ENCODE results near the gene POGLUT2. TPM values are rescaled to one million over a fixed set of nuclear protein-coding genes. Genes with fewer than 3 reads are reported as not detected.

The POGLUT2 gene
- total RNA-seq, 1 donor from 2014 or later, result 3.5 TPM

DNA sequence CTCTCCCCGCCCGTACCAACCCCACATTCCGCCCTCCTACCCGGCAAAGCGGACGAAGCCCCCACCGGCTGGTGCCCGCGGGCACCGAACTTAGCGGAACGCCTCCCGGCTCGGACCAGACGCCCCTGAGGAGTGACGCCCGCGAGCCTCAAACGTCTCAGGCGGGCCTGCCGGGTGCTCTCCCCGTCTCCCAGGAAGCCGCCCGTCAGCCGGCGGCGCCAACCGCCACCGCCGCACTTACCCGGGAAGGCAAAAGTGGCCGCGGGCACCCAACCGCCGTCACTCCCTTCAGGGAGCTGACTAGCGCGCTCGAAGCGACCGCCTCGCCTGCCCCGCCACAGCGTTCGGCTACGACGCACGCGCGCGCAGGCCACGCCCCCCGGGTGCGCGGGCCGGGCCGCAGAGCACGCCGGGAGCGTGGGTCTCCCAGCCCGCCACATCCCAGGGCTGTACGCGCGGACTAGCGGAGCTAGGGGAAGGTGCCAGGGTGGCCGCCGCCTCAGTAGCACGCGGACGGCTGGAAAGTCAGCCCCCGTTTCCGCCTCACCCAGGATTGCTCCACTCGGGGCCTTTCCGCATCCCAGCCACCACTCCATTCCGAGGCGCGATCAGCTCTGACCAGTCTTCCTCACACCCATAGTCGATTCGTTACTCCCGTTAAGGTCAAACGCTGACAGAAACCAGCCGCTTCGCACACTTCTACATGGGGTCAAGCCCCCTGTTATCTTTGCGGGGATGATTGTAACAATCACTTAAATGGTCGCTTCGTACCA, 25.1 kb downstream of the POGLUT2 start, which contains the start of gene TEX30:
TEX30 (minus strand) TSS at position 346 of the 773 bp plus-strand sequence. CDS start 3,760 bp downstream, outside the sequence.
- ATAC-seq, result peak; percentile 100
- intact Hi-C loops (cut with micrococcal nuclease), result no loop called here

GRCh38 chr13:102772042-102772425, 26.7 kb downstream of the POGLUT2 start:
- DNase-seq (no peak), ATAC-seq (no peak)

More for the DNA sequence above, 25.1 kb downstream of the POGLUT2 start, which contains the start of gene TEX30:
- DNase-seq, result peak; percentile 93

GRCh38 chr13:102771298-102772041, 27.3 kb downstream of the POGLUT2 start:
- ATAC-seq, result no peak
- intact Hi-C loops (cut with micrococcal nuclease), result no loop called here
- DNase-seq, result no peak

More at GRCh38 chr13:102772042-102772425, 26.7 kb downstream of the POGLUT2 start:
- intact Hi-C loops (cut with micrococcal nuclease), result no loop called here

- no peak for ATAC-seq
- no peak for DNase-seq
- intact Hi-C loops (cut with micrococcal nuclease), result no loop called here
These were observed 28.3 kb downstream of the POGLUT2 start for GRCh38 chr13:102770435-102770834.

DNA sequence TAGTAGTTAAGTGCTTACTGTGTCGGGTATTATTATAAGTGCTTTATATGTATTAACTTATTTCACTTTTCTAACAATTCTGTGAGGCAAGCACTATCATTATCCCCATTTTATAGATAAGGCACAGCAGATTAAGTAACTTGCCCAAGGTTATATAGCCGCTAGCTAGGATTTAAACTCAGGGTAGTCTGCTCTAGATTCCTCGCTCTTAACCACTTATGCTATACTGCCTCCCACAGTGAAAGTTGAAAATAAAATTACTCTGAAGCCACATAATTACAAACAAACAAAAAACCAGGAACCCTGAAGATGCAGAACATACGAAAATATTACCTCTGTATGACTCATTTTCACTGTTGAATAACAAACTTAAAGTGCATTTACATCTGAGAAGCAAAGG, 29.1 kb downstream of the POGLUT2 start:
- no peak for ATAC-seq
- DNase-seq, result no peak
- intact Hi-C loops (cut with micrococcal nuclease), result no loop called here

- intact Hi-C loops (cut with micrococcal nuclease), result no loop called here
- ATAC-seq, result no peak
These were observed 29.9 kb downstream of the POGLUT2 start for GRCh38 chr13:102768909-102769308.

DNA sequence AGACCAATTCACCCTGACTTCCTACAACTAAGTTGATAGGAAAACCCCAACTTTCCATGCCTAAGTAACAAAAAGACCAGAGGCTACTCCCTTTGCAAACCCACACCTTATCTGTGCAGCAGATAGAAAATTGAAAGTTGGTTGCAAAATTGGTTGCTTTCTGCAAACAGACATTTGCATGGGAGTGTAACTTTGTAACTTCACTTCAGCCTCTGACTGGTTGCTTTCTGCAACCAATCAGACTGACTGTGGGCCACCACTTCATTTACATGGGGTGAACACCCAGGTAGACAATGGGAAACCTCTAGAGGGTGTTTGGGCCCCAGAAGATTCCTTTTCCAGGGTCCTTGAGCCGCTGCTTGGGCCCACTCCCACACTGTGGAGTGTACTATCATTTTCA, 35.0 kb downstream of the POGLUT2 start:
- no peak for ATAC-seq
- DNase-seq, result no peak
- intact Hi-C loops (cut with micrococcal nuclease), result no loop called here

More at GRCh38 chr13:102768909-102769308, 29.9 kb downstream of the POGLUT2 start:
- DNase-seq, result no peak

- no peak for ATAC-seq
- no peak for DNase-seq
- intact Hi-C loops (cut with micrococcal nuclease), result no loop called here
These were observed 37.7 kb downstream of the POGLUT2 start for GRCh38 chr13:102761071-102761470.

DNA sequence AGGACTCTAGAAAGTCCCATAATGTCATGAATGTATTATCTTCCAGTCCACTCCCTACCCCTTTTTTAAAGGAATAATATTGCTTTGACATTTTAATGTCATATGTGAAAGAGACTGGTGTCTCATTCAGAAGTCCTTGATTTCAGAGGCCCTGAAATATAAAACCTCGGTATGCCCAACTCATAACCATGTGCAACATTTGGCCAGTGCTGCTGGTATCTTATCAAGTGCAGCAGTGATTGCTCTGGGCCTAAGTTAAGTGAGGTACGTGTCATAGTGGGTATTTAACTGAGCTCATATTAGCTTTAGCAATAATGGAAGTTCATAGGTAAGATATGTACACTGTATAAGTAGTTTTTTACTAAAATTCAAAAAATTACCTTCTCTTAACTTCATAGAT, 39.9 kb downstream of the POGLUT2 start:
- DNase-seq (no peak), ATAC-seq (peak; percentile 76)
- intact Hi-C loops (cut with micrococcal nuclease), result no loop called here

- intact Hi-C loops (cut with micrococcal nuclease), result no loop called here
- DNase-seq, result no peak
- no peak for ATAC-seq
These were observed 41.8 kb downstream of the POGLUT2 start for GRCh38 chr13:102757006-102757405.

- DNase-seq, result no peak
These were observed 46.9 kb downstream of the POGLUT2 start for GRCh38 chr13:102751886-102752285.

DNA sequence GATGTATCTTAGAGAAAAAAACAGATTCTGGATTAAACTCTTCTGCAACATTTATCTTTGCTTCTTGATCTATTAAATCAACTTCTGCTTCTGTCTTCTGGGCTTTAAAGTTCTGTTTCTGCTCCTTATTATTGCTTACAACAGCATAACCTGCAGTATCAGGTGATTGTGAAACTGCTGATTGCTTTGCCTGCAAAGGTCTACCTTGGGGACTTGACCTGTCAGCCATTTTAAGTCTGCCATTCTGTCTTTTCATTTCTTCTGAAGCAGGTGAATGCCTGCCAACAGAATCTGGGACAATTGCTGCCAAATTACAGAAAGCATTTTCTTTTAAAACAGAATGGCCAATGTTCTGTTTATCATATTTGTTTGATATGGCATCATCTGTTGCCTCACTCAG, 56.3 kb downstream of the POGLUT2 start:
- no peak for DNase-seq
- no peak for ATAC-seq
- intact Hi-C loops (cut with micrococcal nuclease), result no loop called here

More at GRCh38 chr13:102751886-102752285, 46.9 kb downstream of the POGLUT2 start:
- intact Hi-C loops (cut with micrococcal nuclease), result no loop called here
- no peak for ATAC-seq

GRCh38 chr13:102742101-102742500, 56.7 kb downstream of the POGLUT2 start:
- intact Hi-C loops (cut with micrococcal nuclease), result no loop called here
- DNase-seq, result no peak
- ATAC-seq, result no peak

Other genes with a start within 250 kb of the POGLUT2 start
- 33.0 TPM for gene TPP2, start 202.0 kb downstream of the POGLUT2 start, total RNA-seq
- not detected for gene METTL21C, start 103.9 kb downstream of the POGLUT2 start, total RNA-seq
- gene TEX30, start 25.2 kb downstream of the POGLUT2 start, total RNA-seq, result 11.2 TPM
- 39.1 TPM for gene BIVM, start 143 bp upstream of the POGLUT2 start, total RNA-seq
- gene ERCC5, start 47.1 kb upstream of the POGLUT2 start, total RNA-seq, result 26.2 TPM